ENCODE data around the gene LIX1.
"Not testable (repeated sequence)": the region's sequence is repeated elsewhere in the genome, so short reads cannot be mapped to it uniquely, and the experiment has no call there.

LIX1 gene

DNA sequence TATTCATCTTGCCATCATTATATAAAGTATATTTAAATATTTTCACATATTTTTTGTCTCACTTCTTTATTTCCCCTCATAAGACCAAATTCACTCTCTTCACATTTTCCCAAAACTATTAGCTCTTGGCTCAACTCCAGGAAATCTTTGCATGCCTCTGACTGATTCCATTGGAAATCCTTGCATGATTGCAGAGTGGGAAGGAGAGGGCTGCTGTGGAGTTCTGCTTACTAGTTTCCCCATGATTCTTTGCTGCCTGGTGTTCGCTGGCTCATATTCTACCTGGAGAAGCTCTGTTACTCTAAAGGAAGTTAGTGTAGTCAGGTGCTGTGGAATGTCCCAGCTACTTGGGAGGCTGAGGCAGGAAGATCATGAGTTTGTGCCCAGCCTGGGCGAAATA is 41.9 kb downstream of the LIX1 start:
- no peak for DNase-seq

DNA sequence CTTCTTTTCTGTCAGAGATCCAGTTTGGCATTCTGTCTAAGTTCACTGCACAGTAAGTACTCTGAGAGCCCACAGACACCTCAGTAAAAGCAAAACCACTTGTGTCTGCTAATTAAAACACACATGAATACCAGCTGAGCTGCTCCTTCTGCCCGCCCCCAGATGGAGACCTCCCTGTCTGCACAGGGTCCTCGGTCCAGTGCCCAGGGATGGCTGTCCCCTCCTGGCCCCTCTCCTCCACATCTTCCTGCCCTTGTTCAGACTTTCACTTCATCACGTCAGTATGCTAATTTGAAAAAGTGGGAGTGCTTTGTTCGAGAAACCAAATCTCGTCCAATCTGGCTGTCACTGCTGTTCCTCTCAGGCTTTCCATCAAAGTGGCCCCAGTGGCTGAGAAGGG is 43.5 kb downstream of the LIX1 start:
- no peak for DNase-seq

GRCh38 chr5:97097326-97098230 is 44.8 kb downstream of the LIX1 start:
- no peak for DNase-seq

DNA sequence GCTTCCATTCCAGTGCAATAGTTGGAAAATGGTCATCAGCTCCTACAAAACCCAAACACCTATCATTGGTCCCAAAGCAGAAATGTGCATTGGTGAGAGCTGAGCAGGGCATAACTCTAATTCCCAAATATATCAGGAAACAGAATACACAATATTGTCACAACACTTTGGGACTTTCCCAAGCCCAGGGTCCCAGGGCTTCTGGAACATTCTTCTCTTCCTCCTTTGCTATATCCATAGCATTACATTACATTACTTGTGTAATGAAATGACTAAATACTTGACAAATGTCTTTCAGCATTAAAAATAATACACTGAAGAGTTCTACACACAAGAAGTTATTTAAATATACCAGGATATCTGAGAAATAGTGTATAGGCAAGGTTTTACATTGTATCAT is 45.6 kb downstream of the LIX1 start:
- DNase-seq, result no peak

DNA sequence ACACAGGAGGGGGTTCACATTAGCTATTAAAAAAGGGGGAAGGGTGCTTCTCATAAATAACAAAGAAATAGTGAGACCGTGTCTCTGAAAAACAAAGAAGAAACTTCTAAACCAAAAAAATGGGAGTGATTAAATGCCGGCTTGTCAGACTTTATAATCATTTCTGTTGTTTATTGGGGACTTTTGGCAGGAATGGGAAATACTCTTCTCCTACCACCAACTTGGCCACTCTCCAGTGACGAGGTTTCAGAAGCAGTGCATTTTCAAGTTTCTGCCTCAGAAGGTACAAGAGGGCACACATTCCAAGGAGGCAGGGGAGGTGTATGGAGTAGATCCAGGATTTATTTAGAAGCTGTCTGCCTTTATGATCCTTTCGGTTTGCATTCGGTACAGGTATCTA is 46.2 kb downstream of the LIX1 start:
- DNase-seq, result no peak

GRCh38 chr5:97095318-97095732 is 47.1 kb downstream of the LIX1 start:
- no peak for DNase-seq

- peak; percentile 34 for DNase-seq
Measured at GRCh38 chr5:97094579-97095317, 47.7 kb downstream of the LIX1 start.

- no peak for DNase-seq
Measured at GRCh38 chr5:97093193-97093592, 49.2 kb downstream of the LIX1 start.

DNA sequence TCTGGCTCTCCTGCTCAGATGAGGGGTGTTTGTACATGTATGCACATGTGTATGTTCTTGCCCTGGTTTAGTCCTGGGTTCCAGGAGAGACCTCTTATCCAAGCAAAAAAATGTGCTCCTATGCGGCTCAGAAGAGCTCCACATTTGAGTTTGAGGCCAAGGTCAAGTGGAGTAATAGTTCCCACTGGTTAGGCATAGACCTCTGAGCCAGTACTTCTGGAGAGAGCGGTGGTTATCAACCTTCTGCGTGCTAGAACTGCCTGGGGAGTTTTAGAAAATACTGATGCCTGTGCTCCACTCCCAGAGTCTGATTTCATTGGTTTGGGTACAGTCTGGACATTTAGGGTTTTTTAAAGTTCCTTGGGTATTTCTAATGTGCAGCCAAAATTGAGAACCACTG is 51.5 kb downstream of the LIX1 start:
- no peak for DNase-seq

DNA sequence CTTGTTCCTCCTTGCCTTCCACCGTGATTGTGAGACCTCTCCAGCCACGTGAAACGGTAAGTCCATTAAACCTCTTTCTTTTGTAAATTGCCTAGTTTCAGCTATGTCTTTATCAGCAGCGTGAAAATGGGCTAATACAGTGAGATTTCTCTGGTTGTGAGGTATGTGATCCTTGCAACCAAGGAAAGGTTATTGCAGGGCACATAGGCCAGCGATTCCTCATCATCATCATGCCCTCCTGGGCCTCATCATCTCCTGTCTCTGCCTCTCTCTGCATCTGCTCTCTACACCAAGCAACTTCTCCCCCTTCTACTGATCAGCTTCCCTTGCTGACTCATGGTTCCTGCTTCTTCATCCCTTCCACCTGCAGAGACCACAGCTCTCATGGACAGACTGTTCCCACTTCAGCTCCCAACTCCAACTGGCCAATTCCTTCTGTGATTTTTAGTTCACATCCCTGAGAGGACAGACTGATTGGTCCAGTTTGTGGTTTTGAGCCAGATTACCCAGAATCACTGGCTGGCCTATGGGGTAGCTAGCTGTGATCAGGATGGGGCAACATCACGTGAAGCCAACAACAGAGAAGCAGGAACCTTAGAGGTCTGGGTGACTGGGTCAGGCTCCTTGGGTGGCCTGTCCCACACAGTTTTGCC is 53.1 kb downstream of the LIX1 start:
- DNase-seq, result no peak

- no peak for DNase-seq
Measured at GRCh38 chr5:97088774-97089148, 53.6 kb downstream of the LIX1 start.

GRCh38 chr5:97087138-97087537 is 55.3 kb downstream of the LIX1 start:
- no peak for DNase-seq

DNA sequence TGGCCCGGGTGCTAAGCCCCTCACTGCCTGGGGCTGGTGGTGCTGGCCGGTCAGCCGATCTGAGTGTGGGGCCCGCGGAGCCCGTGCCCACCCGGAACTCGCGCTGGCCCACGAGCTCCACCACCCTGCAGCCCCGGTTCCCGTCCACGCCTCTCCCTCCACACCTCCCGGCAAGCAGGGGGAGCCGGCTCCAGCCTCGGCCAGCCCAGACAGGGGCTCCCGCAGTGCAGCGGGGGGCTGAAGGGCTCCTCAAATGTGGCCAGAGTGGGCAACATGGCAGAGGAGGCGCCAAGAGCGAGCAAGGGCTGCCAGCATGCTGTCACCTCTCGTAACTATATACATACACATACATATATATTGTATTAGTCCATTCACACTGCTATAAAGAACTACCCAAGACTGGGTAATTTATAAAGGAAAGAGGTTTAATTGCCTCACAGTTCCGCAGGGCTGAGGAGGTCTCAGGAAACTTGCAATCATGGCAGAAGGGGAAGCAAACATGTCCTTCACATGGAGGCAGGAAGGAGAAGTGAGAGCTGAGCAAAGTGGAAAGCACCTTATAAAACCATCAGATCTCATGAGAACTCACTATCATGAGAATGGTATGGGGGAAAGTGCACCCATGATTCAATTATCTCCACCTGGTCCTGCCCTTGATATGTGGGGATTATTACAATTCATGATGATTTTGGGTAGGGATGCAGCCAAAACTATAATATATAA is 56.8 kb downstream of the LIX1 start:
- DNase-seq, result no peak

GRCh38 chr5:97084782-97085458 is 57.5 kb downstream of the LIX1 start:
- DNase-seq, result not testable (repeated sequence)

GRCh38 chr5:97078958-97079743 is 63.3 kb downstream of the LIX1 start:
- no peak for DNase-seq

DNA sequence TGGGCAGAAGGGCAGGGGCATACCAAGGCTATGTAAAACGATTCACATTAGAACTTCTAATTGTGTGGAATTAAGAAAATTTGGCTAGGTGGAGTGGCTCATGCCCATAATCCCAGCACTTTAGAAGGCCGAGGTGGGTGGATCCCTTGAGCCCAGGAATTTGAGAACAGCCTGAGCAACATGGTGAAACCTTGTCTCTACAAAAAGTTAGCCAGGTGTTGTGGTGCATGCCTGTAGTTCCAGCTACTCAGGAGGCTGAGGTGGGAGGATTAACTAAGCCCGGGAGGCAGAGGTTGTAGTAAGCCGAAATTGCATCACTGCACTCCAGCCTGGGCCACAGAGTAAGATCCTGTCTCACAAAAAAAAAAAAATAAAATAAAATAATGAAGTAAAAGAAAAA is 65.2 kb downstream of the LIX1 start:
- no peak for DNase-seq

DNA sequence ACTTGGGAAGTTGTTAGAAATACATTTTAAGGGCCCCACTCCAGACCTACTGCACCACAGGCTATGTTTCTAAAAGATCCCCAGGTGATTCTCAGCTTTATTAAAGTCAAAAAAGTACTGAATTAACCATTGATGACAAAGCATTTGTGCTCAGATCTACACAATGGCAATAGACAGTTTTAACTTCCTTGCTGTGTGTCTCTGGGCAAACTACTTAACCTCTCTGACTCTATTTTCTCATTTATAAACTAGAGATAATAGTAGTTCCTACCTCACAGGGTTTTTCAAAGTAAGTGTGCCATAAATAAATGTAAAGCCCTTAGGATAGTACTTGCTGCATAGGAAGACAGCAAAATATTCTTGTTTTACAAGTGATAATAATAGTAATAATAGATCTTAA is 66.3 kb downstream of the LIX1 start:
- no peak for DNase-seq

- DNase-seq, result no peak
Measured at GRCh38 chr5:97075649-97076048, 66.8 kb downstream of the LIX1 start.

- DNase-seq, result no peak
Measured at GRCh38 chr5:97074859-97075489, 67.4 kb downstream of the LIX1 start.

GRCh38 chr5:97073420-97073819 is 69.0 kb downstream of the LIX1 start:
- no peak for DNase-seq

GRCh38 chr5:97072696-97073095 is 69.7 kb downstream of the LIX1 start:
- DNase-seq, result no peak
